Naive B cell (primary cell): ENCODE data around the gene UROC1. TPM values are rescaled to one million over a fixed set of nuclear protein-coding genes. Genes with fewer than 3 reads are reported as not detected.
A peak's percentile ranks its signal among the peaks of the same experiment; 100 is the strongest.

Experiments
- ATAC-seq, 2 donors: fragments of 150-1000 bp; cut with Tn5 transposase; 2 replicates each; pipeline ENCODE4 v1.10.0; 2021; ENCODE audit warnings: low read depth in 2 of 2, mild to moderate bottlenecking in 2 of 2, moderate library complexity in 2 of 2
- DNase-seq: peaks from one replicate; pipeline ENCODE4 v3.0.0; 2022
- H3K27ac Mint-ChIP-seq, 6 donors: one replicate each; pipeline ENCODE4 v1.8.0; 2020 to 2022; ENCODE audit warnings: mild to moderate bottlenecking in 6 of 6, mixed read lengths in 6 of 6, moderate library complexity in 5 of 6, inconsistent platforms in 2 of 6
- H3K27me3 Mint-ChIP-seq, 3 donors: one replicate each; pipeline ENCODE4 v1.8.0; 2021 to 2022; ENCODE audit warnings: mixed read lengths in 3 of 3, mild to moderate bottlenecking in 1 of 3
- H3K36me3 Mint-ChIP-seq, 2 donors: one replicate each; pipeline ENCODE4 v1.8.0; 2020 to 2022; ENCODE audit warnings: mixed read lengths in 2 of 2, inconsistent platforms in 1 of 2, mild to moderate bottlenecking in 1 of 2
- H3K4me1 Mint-ChIP-seq, 3 donors: one replicate each; pipeline ENCODE4 v1.8.0; 2020 to 2022; ENCODE audit warnings: mixed read lengths in 3 of 3, inconsistent platforms in 1 of 3, mild to moderate bottlenecking in 1 of 3, moderate library complexity in 1 of 3
- H3K4me3 Mint-ChIP-seq, 8 donors: one replicate each; pipeline ENCODE4 v1.8.0; 2020 to 2022; ENCODE audit warnings: mild to moderate bottlenecking in 8 of 8, mixed read lengths in 8 of 8, moderate library complexity in 8 of 8, inconsistent platforms in 2 of 8
- H3K9me3 Mint-ChIP-seq, 7 donors: one replicate each; pipeline ENCODE4 v1.8.0; 2020 to 2022; ENCODE audit warnings: mixed read lengths in 7 of 7, mild to moderate bottlenecking in 5 of 7, inconsistent platforms in 2 of 7, moderate library complexity in 1 of 7
- polyA plus RNA-seq, 6 donors: library from polyadenylated mRNA; unstranded; fragments of 300-500 nt; fragmentation: Illumina TruSeq; gene quantifications; one replicate each; pipeline ENCODE4 v1.2.3, GENCODE V29; 2021; ENCODE audit warnings: low read depth in 6 of 6

The UROC1 gene
- polyA plus RNA-seq, 6 donors from 2014 or later, result not detected

DNA sequence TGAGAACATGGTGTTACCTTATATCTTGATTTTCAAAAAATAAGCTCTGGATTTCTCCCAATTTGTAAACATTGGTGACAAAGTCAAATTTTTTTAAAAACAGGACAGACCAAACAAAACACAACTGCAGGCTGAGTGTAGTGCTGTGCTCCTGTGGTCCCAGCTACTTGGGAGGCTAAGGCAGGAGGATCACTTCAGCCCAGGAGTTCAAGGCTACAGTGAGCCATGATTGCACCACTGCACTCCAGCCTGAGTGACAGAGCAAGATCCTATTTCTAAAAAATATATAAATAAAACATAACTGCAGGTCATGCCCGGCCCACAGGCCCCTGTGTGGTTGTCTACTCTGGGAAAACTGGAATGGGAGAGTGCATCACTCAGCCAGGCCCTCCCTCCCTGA lies 37.9 kb downstream of the UROC1 start:
- Mint-ChIP-seq H3K27ac (no peak overlapping the region), H3K36me3 (no peaks in the 10 kb centered on the region), H3K9me3 (no peaks in the 10 kb centered on the region), H3K4me1 (peaks cover 9 to 16% (median 14%) of the 10 kb centered on the region in 3 donors), H3K4me3 (peak overlapping the region in 1 of 8 donors; percentile 79), H3K27me3 (peaks cover 4 to 10% (median 6%) of the 10 kb centered on the region in 3 donors)
- no peak for ATAC-seq
- DNase-seq, result no peak

DNA sequence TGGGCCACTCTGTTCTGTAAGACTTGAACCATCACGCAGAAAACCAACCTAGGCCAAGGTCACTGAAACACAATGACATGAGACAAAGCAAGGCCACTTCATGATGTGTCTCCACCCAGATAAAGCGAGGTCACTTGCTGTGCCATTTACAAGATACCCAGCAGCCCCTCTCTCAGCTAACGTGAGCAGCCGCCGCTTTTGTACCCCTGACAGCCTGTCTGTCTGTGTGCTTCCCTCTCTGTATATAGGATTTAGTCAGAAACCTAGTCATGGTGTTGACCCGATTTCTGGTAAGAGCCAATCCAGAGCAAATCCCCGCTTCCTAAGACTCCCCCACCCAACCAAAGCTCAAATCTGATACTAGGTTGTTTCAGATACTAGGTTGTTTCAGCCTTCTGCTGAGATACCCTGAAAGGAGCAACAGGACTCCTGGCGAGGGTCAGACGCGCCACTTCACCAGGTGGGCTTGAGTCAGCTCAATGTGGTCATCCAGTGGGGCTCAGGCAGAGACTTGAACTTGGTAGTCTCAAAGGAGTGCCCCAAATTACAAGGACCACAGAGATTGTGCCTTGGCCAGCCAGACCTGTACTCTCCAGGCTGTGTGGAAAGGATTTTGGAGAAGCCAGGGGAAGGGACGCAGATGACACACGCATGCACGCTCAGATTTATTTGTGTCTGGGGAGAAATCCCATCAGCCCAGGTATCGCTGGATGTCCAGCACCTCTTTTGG lies 38.8 kb downstream of the UROC1 start:
- peaks cover 0 to 4% (median 2%) of the 10 kb centered on the region in 3 donors for H3K27me3 Mint-ChIP-seq
- no peak for ATAC-seq
- peak overlapping the region in 2 of 8 donors; percentile 2 to 91 for H3K4me3 Mint-ChIP-seq
- DNase-seq, result no peak
- peaks cover 18 to 23% (median 21%) of the 10 kb centered on the region in 3 donors for H3K4me1 Mint-ChIP-seq
- H3K9me3 Mint-ChIP-seq, result no peaks in the 10 kb centered on the region
- H3K27ac Mint-ChIP-seq, result no peak overlapping the region
- no peaks in the 10 kb centered on the region for H3K36me3 Mint-ChIP-seq

DNA sequence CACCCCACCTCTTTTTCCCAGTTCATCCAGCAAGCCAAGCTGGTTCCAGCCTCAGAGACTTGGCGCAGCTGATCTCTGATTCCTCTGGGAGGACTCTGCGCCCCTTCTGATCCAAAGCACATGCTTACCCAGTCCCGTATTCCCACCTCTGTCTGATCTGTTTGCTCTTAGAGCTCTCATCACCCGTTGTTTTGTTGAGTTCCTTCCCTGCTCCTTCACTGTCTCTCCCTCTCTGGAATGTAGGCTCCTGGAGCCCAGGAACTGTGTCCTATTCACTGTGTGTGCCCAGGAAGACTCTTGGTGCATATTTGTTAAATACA lies 40.6 kb downstream of the UROC1 start:
- no peaks in the 10 kb centered on the region for H3K9me3 Mint-ChIP-seq
- peak overlapping the region in 4 of 6 donors; percentile 70 to 93 (median 88) for H3K27ac Mint-ChIP-seq
- ATAC-seq (no peak), DNase-seq (no peak)
- peaks cover 33 to 40% (median 35%) of the 10 kb centered on the region in 3 donors for H3K4me1 Mint-ChIP-seq
- H3K27me3 Mint-ChIP-seq, result peaks cover 0 to 4% (median 0%) of the 10 kb centered on the region in 3 donors
- H3K36me3 Mint-ChIP-seq, result peaks cover 8 to 10% of the 10 kb centered on the region in 2 donors
- H3K4me3 Mint-ChIP-seq, result peak overlapping the region; percentile 65 to 91 (median 87)

DNA sequence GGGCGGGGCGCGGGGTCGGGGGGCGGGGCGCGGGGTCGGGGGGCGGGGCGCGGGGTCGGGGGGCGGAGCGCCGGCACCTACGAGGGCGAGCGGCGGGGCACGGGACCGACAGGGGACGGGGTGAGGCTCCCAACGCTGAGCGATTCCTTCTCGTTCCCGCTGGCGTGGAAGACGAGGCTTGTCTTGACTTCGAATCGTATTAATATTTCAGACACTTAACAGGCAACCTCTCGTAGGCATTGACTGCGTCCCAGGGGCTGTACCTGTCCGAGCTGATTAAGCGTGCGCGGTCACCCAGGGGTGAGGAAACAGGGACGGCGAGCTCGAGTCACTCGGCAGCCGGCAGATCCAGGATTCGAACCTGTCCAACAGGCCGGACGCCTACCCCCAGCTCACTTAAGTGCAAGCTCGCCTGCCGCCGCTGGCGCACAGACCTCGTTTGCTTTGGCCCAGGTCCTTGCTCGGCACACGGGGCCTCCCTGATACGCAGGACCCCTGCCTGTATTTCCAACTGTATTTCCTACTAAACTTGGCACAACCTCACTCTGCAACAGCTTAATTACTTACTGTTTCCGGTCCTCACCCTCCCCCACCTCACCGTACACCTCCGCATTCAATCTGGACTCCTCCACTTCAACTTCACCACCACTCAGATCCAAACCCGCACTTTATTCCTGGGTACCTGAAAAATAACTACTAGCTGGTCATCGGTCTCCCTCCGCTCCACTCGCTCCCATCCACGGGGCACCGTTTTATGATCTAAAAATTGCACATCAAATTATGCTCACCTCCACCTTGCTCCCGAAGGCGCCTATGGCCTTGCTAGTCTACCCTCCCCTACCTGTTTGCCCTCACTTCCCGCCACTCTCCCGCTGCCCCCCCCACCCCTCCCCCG lies 41.2 kb downstream of the UROC1 start:
- Mint-ChIP-seq H3K4me3 (peak overlapping the region; percentile 65 to 94 (median 88)), H3K27ac (peak overlapping the region; percentile 70 to 95 (median 82)), H3K4me1 (peaks cover 33 to 41% (median 40%) of the 10 kb centered on the region in 3 donors), H3K27me3 (peaks cover 0 to 4% (median 0%) of the 10 kb centered on the region in 3 donors), H3K9me3 (no peaks in the 10 kb centered on the region), H3K36me3 (peaks cover 8 to 10% of the 10 kb centered on the region in 2 donors)
- DNase-seq (peak; percentile 53), ATAC-seq (peak; percentile 18 to 27)

DNA sequence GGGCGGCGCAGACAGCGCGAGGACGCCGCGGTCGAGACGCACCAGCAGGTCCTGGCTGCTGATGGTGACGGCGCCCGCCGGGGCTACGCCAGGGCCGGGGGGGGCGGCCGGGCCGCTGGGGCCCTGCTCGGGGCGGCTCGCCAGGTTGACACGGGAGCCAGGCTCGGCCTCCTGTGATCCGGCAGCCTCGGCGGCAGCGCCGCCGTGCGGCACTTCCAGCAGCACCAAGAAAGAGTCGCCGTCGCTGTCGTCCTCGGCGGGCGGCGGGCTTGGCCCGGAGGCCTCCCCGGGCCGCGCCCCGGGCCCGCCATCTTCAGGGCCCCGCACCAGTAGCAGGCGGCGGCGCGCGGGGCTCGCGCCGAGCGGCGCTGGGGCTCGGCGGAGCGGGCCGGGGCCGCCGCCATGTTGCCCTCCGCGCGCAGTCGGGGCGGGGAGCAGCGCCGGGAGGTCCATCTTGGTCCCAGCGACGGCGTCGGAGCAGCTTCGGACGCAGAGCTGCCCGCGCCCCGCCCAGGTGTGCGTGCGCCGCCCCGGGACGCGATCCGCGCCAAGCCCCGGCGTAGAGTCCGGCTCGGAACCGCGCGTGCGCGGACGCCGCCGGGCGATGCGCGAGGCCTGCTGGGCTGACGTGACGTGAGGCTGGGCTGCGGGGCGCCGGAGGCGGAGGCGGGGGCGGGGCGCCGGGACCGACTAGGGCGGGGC lies 42.0 kb downstream of the UROC1 start, which contains the start of gene ZXDC:
ZXDC (minus strand) TSS at position 479 of the 702 bp plus-strand sequence; CDS start at position 453, 26 bp downstream.
- Mint-ChIP-seq H3K27ac (peak within 1 kb of the TSS; percentile 80 to 95 (median 92)), H3K9me3 (no peaks in the 10 kb centered on the region), H3K4me3 (peak within 1 kb of the TSS; percentile 65 to 94 (median 90)), H3K36me3 (peaks cover 8 to 10% of the 10 kb centered on the region in 2 donors), H3K27me3 (peaks cover 0 to 2% (median 0%) of the 10 kb centered on the region in 3 donors), H3K4me1 (peaks cover 33 to 43% (median 41%) of the 10 kb centered on the region in 3 donors)
- DNase-seq (peak; percentile 90), ATAC-seq (peak; percentile 79 to 83)

DNA sequence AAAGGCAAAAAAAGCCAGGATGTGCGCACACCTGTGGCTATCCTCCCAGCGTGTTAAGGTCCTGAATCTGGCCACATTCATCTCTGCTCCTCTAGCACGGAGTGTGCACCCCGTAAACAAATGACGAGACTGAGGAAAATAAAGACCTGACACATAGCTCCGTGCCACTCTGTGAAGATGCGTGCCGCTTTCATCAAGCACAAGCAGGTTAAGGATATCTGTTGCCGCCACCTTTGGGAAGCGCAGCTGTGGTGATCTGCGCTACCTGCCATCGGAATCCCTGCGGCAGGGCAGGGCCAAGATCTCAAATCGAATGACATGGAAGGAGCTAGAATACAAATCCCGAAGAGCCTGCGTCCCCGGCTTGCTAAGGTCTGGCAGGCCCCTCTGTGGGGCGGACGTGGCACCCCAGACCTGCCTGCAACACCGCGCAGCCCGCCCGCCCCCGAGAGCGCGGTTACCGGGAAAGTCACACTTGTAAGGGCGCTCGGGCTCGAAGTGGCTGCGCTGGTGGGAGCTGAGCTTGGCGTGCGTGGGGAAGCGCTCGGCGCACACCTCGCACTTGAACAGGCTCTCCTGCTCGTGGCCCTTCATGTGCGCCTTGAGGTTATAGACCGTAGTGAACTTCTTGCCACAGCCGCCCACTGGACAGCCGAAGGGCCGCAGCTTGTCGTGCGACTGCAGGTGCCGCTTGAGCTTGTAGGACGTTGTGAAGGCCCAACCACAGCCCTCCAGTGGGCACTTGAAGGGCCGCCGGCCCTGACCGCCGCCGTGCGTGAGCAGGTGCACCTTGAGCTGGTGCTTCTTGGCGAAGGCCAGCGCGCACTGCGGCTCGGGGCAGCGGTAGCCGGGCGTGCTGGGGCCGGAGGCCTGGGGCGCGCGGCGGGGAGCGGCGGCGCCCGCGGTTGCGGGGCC lies 42.8 kb downstream of the UROC1 start:
- DNase-seq (peak; percentile 35), ATAC-seq (peak in 1 of 2 donors; percentile 1)
- peak overlapping the region in 5 of 6 donors; percentile 80 to 92 (median 84) for H3K27ac Mint-ChIP-seq
- H3K4me1 Mint-ChIP-seq, result peaks cover 36 to 46% (median 42%) of the 10 kb centered on the region in 3 donors
- peaks cover 8 to 13% of the 10 kb centered on the region in 2 donors for H3K36me3 Mint-ChIP-seq
- H3K9me3 Mint-ChIP-seq, result no peaks in the 10 kb centered on the region
- H3K27me3 Mint-ChIP-seq, result no peaks in the 10 kb centered on the region
- peak overlapping the region; percentile 65 to 91 (median 85) for H3K4me3 Mint-ChIP-seq

DNA sequence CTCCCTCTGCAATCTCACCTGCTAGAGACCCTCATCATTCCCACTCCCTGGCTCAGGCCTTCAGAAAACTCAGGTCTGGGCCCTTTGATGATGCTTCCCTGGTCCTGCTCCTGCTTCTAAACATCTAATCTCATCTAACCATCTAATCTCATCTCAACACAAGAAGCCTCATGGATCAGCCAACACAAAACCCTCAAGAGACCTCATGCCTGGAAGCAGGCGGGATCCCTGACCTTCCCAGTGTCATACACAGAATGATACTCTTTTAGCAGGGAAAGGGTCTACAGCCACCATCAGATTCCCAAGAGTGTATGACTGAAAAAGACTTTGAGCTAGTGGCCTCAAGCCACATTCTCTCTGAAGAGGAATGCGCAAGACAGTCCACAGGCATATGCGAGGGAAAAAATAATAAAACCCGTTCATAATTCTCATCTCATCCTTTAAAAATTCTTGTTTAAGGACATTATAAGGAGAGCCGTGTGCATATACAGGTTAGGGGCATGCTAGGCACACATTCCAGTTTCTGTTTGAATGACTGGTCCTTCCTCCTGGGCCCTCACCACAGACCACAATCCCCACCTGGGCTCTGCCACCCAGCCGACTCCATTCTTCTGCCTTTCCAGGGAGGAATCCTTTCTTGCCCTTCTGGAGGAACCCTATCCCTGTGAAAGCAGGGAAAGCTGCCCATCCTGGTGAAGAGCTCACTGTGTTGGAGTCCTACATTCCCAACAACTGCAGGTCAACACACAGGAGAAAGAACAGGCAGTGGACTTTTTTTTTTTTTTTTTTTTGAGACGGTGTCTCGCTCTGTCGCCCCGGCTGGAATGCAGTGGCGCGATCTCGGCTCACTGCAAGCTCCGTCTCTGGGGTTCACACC lies 44.0 kb downstream of the UROC1 start:
- peaks cover 8 to 25% of the 10 kb centered on the region in 2 donors for H3K36me3 Mint-ChIP-seq
- DNase-seq (no peak), ATAC-seq (no peak)
- no peaks in the 10 kb centered on the region for H3K27me3 Mint-ChIP-seq
- peaks cover 45 to 52% (median 51%) of the 10 kb centered on the region in 3 donors for H3K4me1 Mint-ChIP-seq
- H3K27ac Mint-ChIP-seq, result peak overlapping the region; percentile 12 to 93 (median 44)
- peak overlapping the region; percentile 65 to 90 (median 83) for H3K4me3 Mint-ChIP-seq
- H3K9me3 Mint-ChIP-seq, result no peaks in the 10 kb centered on the region

DNA sequence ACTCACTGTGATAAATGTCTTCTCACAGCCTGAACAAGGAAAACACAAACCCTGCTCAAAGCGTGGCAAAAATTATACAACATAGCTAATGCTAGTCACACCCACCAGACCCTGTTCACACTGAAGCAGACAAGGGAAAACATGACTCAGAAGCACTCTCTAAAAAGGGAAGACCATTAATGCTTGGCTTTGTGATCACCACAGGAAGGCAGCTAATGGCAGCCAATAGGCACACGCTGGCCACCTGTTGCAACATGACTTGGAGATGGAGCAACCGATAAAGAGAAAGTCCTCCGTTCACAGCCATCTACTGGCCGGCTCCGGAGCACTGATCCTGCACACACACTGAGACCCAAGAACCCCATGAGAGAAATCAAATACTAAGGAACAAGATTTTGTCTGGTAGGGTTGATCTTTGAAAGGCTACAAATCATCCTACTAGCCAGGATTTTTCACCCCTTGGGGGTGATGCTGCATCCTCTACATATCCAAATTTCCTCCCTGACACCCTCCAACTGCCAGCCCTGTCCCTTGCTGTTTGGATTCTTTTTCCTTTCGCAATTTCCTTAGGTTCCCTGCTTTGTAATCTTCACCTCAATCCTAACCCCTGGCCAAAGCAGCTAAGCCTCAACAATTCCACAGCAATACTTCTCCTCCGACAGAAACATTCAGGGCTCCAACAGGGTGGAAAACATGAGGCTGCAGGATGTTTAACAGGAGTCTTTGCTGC lies 45.1 kb downstream of the UROC1 start:
- no peaks in the 10 kb centered on the region for H3K27me3 Mint-ChIP-seq
- peaks cover 8 to 31% of the 10 kb centered on the region in 2 donors for H3K36me3 Mint-ChIP-seq
- ATAC-seq, result no peak
- H3K27ac Mint-ChIP-seq, result peak overlapping the region in 2 of 6 donors; percentile 24 to 50
- H3K9me3 Mint-ChIP-seq, result no peaks in the 10 kb centered on the region
- H3K4me3 Mint-ChIP-seq, result peak overlapping the region; percentile 45 to 90 (median 80)
- no peak for DNase-seq
- H3K4me1 Mint-ChIP-seq, result peaks cover 50 to 57% (median 56%) of the 10 kb centered on the region in 3 donors

DNA sequence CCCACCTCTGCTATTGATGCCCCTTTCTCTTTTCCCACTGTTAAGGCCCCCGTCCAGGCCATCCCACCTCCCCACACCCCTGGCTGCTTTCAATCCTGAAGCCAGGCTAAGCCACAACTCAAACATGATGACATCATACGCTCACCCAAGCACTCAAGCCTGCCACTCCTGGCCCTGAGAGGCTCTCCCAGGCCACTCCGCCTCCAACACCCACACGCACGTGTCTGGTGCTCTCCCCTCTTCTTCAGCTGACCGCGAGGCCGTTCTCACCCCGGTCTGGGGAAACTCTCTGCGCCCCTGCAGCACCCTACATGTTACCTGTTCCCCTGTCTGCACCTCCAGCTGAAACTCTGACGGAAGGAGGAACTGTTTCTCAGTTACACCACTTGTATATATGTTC lies 48.1 kb downstream of the UROC1 start:
- H3K9me3 Mint-ChIP-seq, result no peaks in the 10 kb centered on the region
- ATAC-seq, result no peak
- peaks cover 14 to 33% of the 10 kb centered on the region in 2 donors for H3K36me3 Mint-ChIP-seq
- peak overlapping the region in 3 of 6 donors; percentile 30 to 68 (median 32) for H3K27ac Mint-ChIP-seq
- H3K27me3 Mint-ChIP-seq, result no peaks in the 10 kb centered on the region
- peaks cover 39 to 53% (median 45%) of the 10 kb centered on the region in 3 donors for H3K4me1 Mint-ChIP-seq
- DNase-seq, result no peak
- H3K4me3 Mint-ChIP-seq, result no peak overlapping the region

DNA sequence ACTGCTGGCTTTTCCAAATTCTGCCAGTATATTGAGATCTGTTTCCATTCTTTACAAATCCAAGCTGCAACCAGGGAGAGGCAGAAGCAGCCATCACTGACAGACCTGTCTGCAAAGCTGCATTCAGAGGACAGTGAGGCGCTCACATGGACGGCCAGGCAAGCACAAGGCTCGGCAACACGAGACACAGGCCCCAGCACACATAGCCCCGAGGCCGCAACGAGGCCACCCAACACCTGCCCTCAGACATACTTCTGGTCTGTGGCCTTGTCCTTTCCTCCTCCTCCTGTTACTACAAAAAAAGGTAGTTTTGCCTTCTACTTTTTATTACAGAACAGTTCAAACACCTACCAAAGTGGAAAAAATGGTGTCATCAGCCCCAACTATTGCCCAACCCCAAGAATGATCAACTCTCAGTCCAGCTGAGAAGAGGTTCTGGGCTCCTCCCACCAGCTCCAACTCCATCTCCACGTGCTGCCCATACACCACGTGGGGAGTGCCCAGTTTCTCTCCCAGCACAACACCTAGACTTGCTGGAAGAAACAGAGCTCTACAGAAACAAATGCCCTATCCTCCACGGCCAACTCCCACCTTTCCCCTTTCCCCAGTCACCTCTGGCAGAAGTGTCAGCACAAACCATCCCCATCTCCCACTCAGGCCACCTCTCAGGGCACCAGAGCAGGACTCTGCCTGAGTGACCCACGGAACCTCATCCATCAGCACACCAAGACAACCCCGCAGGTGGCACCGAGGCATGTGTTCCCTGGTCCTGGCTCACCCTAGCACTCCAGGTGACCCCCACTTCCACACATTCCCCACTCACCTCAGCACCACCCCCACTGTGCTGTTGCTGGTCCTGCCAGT lies 49.3 kb downstream of the UROC1 start:
- Mint-ChIP-seq H3K4me1 (peaks cover 33 to 45% (median 33%) of the 10 kb centered on the region in 3 donors), H3K36me3 (peaks cover 12 to 34% of the 10 kb centered on the region in 2 donors), H3K27ac (peak overlapping the region in 3 of 6 donors; percentile 37 to 92 (median 71)), H3K9me3 (no peaks in the 10 kb centered on the region), H3K27me3 (no peaks in the 10 kb centered on the region), H3K4me3 (no peak overlapping the region)
- DNase-seq, result no peak
- no peak for ATAC-seq
